A673 (cell line): ENCODE data around the gene PITPNM2.

ENCODE experiments used
- EZH2 ChIP-seq: fragments of 200-600 bp; sonication (generic); IDR thresholded peaks from 2 replicates; pipeline ENCODE4 v1.6.1; 2017; ENCODE audit warnings: borderline replicate concordance, low read depth, mild to moderate bottlenecking, mixed read lengths, antibody characterized with exemption, low read length; ENCODE audit not compliant: poor library complexity, severe bottlenecking
- TF ChIP-seq, protein P1 (sequence below): fragments of 300-800, 200-600 bp; sonication (generic); conservative IDR thresholded peaks from 2 replicates; pipeline ENCODE4 v1.5.1; 2017; ENCODE audit warnings: low read depth, mild to moderate bottlenecking, antibody characterized with exemption, low read length, moderate library complexity, mixed read lengths

DNA sequence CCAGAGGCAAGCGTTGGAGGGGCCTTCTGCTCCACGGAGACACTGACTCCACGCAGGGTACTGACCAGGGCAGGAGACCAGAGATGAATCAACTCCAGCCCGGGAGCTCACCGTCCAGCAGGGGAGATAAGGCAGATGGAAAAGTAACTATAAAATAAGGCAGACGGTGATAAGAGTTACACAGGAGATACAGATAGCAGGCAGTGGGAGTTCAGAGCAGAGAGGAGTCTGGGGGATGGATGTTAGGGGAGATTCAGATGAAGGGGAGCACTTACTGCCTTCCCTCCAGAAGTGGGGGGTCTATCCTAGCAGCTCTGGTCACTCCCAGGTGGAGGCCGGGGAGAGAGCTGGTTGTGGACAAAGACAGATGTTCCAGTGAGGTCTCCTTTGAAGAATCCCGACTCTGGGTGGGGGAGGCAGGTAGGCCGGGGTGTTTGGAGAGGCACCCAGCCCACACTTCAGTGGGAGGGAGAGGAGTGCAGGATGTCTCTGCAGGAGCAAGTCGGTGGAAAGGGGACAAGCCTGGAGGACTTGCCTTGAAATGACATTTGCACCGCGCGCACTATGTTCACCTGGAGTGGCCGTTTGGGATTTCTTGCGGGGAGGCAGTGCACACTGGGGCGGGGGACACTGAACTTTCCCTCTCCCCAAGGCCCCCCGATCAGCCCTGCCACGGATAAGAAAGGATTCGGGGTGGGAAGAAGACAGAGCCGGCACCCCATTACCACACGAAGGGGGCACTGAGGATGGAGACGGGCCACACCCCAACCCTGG lies 1.2 kb downstream of the PITPNM2 start:
- TF ChIP-seq, protein P1, sequence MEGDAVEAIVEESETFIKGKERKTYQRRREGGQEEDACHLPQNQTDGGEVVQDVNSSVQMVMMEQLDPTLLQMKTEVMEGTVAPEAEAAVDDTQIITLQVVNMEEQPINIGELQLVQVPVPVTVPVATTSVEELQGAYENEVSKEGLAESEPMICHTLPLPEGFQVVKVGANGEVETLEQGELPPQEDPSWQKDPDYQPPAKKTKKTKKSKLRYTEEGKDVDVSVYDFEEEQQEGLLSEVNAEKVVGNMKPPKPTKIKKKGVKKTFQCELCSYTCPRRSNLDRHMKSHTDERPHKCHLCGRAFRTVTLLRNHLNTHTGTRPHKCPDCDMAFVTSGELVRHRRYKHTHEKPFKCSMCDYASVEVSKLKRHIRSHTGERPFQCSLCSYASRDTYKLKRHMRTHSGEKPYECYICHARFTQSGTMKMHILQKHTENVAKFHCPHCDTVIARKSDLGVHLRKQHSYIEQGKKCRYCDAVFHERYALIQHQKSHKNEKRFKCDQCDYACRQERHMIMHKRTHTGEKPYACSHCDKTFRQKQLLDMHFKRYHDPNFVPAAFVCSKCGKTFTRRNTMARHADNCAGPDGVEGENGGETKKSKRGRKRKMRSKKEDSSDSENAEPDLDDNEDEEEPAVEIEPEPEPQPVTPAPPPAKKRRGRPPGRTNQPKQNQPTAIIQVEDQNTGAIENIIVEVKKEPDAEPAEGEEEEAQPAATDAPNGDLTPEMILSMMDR, result no peak
- TF ChIP-seq EZH2, result no peak
